Trophoblast cell (in vitro differentiated cells and primary cell): ENCODE measurements around the gene S100A7.

Experiments
- DNase-seq, 2 donors: peaks; one replicate each; pipeline ENCODE4 v3.0.0-alpha.2; 2016
- H2AFZ ChIP-seq: 2 replicates; pipeline ENCODE4 v1.6.1; 2013; ENCODE audit warnings: low read length, moderate library complexity, mild to moderate bottlenecking; ENCODE audit not compliant: insufficient read depth, poor library complexity
- H2AK5ac ChIP-seq: 2 replicates; pipeline ENCODE4 v1.6.1; 2013; ENCODE audit warnings: mild to moderate bottlenecking, low read length
- H2BK120ac ChIP-seq: 2 replicates; pipeline ENCODE4 v1.6.1; 2013; ENCODE audit warnings: low read length, mild to moderate bottlenecking, moderate library complexity; ENCODE audit not compliant: insufficient read depth, poor library complexity
- H2BK12ac ChIP-seq: 2 replicates; pipeline ENCODE4 v1.6.1; 2013; ENCODE audit warnings: mild to moderate bottlenecking, low read length, moderate library complexity
- H2BK5ac ChIP-seq: 2 replicates; pipeline ENCODE4 v1.6.1; 2013; ENCODE audit warnings: low read length, low read depth, moderate library complexity, mild to moderate bottlenecking; ENCODE audit not compliant: poor library complexity
- H3K14ac ChIP-seq: 2 replicates; pipeline ENCODE4 v1.6.1; 2013; ENCODE audit warnings: mild to moderate bottlenecking, low read length
- H3K18ac ChIP-seq: 2 replicates; pipeline ENCODE4 v1.6.1; 2013; ENCODE audit warnings: mild to moderate bottlenecking, low read length
- H3K23ac ChIP-seq: 2 replicates; pipeline ENCODE4 v1.6.1; 2013; ENCODE audit warnings: low read length
- H3K27ac ChIP-seq: 2 replicates; pipeline ENCODE4 v1.5.1; 2013; ENCODE audit warnings: low read depth, mild to moderate bottlenecking, inconsistent platforms, low read length, moderate library complexity
- H3K27me3 ChIP-seq: 2 replicates; pipeline ENCODE4 v1.6.1; 2013; ENCODE audit warnings: inconsistent platforms, mild to moderate bottlenecking, low read length, moderate library complexity; ENCODE audit not compliant: insufficient read depth
- H3K36me3 ChIP-seq, 2 experiments: 1 replicate in 1 of 2; 2 replicates in 1 of 2; pipeline ENCODE4 v1.6.1; 2013; ENCODE audit warnings: low read length in 2 of 2, mild to moderate bottlenecking in 2 of 2, moderate library complexity in 1 of 2; ENCODE audit not compliant: insufficient read depth in 2 of 2, control insufficient read depth in 1 of 2
- H3K4ac ChIP-seq: 2 replicates; pipeline ENCODE4 v1.6.1; 2013; ENCODE audit warnings: low read depth, mild to moderate bottlenecking, low read length, moderate library complexity
- H3K4me1 ChIP-seq, 2 experiments: 1 replicate in 1 of 2; 2 replicates in 1 of 2; pipeline ENCODE4 v1.6.1; 2013; ENCODE audit warnings: low read length in 2 of 2, mild to moderate bottlenecking in 2 of 2, moderate library complexity in 1 of 2; ENCODE audit not compliant: insufficient read depth in 2 of 2, control insufficient read depth in 1 of 2
- H3K4me2 ChIP-seq: 2 replicates; pipeline ENCODE4 v1.6.1; 2013; ENCODE audit warnings: inconsistent platforms, mild to moderate bottlenecking, low read length, moderate library complexity
- H3K4me3 ChIP-seq: 2 replicates; pipeline ENCODE4 v1.5.1; 2013; ENCODE audit warnings: mild to moderate bottlenecking, low read depth, low read length, inconsistent platforms
- H3K79me1 ChIP-seq: one replicate; pipeline ENCODE4 v1.6.1; 2013; ENCODE audit warnings: low read length
- H3K79me2 ChIP-seq: 2 replicates; pipeline ENCODE4 v1.6.1; 2013; ENCODE audit warnings: low read length, mild to moderate bottlenecking; ENCODE audit not compliant: control insufficient read depth, insufficient read depth, poor library complexity
- H3K9ac ChIP-seq: 2 replicates; pipeline ENCODE4 v1.6.1; 2013; ENCODE audit warnings: mild to moderate bottlenecking, low read length
- H3K9me3 ChIP-seq: 2 replicates; pipeline ENCODE4 v1.6.1; 2013; ENCODE audit warnings: low read depth, mild to moderate bottlenecking, control low read depth, inconsistent platforms, low read length; ENCODE audit not compliant: insufficient read depth
- H4K12ac ChIP-seq: 2 replicates; pipeline ENCODE4 v1.6.1; 2013; ENCODE audit warnings: low read depth, mild to moderate bottlenecking, low read length, moderate library complexity
- H4K8ac ChIP-seq: 2 replicates; pipeline ENCODE4 v1.6.1; 2013; ENCODE audit warnings: low read depth, mild to moderate bottlenecking, low read length, moderate library complexity
- H4K91ac ChIP-seq: one replicate; pipeline ENCODE4 v1.6.1; 2013; ENCODE audit warnings: low read depth, mild to moderate bottlenecking, low read length, moderate library complexity
- WGBS: extraction: QIAGEN DNeasy Blood & Tissue Kit; methylation state at CpG from one replicate; pipeline ENCODE4 v1.1.7; 2013; ENCODE audit warnings: missing lambda C conversion rate; ENCODE audit not compliant: insufficient read length, insufficient coverage; ENCODE audit errors: extremely low coverage; 5-methylcytosine and 5-hydroxymethylcytosine counted together

Gene S100A7

GRCh38 chr1:153490272-153491051 is 30.0 kb upstream of the S100A7 start:
- H3K23ac ChIP-seq: no peak overlapping the region
- no CpG with 5 or more reads among the region's 12 CpGs for WGBS
- H3K18ac ChIP-seq: no peak overlapping the region

DNA sequence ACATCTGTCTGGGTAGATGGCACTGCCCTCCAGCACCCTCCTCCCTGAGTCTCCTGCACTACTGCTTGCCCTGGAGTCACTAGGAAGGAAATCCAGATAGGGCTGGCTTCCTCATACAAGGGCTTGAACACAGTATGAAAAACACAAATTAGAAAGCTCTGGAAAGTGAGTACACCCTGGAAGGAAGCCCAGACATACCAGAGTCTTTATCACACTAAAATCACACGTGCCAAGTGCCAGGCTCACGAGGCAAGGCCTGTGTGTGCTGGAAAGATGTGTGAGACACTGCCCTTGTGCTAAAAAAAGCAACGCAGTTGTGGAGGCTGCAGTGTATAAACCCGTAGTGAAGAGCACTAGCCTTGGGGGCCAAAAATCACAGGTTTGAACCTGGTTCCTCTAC is 28.3 kb upstream of the S100A7 start:
- Histone ChIP-seq H4K12ac (no peak overlapping the region), H2AFZ (no peak overlapping the region), H3K4me1 (peaks cover 5 to 11% of the 10 kb centered on the region in 2 experiments), H4K8ac (no peak overlapping the region), H3K79me1 (no peaks in the 10 kb centered on the region), H3K9me3 (no peaks in the 10 kb centered on the region), H2AK5ac (no peak overlapping the region), H3K14ac (no peak overlapping the region), H3K23ac (no peak overlapping the region), H3K79me2 (no peaks in the 10 kb centered on the region), H3K4me3 (no peak overlapping the region), H3K4me2 (no peak overlapping the region), H3K18ac (no peak overlapping the region), H2BK5ac (no peak overlapping the region), H3K36me3 (no peaks in the 10 kb centered on the region), H3K27me3 (no peaks in the 10 kb centered on the region), H3K4ac (no peak overlapping the region), H4K91ac (no peak overlapping the region), H3K9ac (peak overlapping the region; percentile 28), H3K27ac (no peak overlapping the region), H2BK12ac (no peak overlapping the region), H2BK120ac (no peak overlapping the region)
- no CpG with 5 or more reads among the region's 4 CpGs for WGBS
- no peak for DNase-seq

More at GRCh38 chr1:153490272-153491051, 30.0 kb upstream of the S100A7 start:
- Histone ChIP-seq H3K9ac (no peak overlapping the region), H2AK5ac (no peak overlapping the region), H2BK120ac (no peak overlapping the region), H3K4me2 (no peak overlapping the region), H2BK12ac (no peak overlapping the region), H3K79me1 (no peaks in the 10 kb centered on the region), H3K4ac (no peak overlapping the region), H3K14ac (no peak overlapping the region), H2AFZ (no peak overlapping the region), H4K91ac (no peak overlapping the region), H3K4me3 (no peak overlapping the region), H3K36me3 (no peaks in the 10 kb centered on the region), H3K27me3 (no peaks in the 10 kb centered on the region), H3K79me2 (no peaks in the 10 kb centered on the region), H2BK5ac (no peak overlapping the region), H3K4me1 (peaks cover 5 to 12% of the 10 kb centered on the region in 2 experiments), H4K12ac (no peak overlapping the region), H3K9me3 (no peaks in the 10 kb centered on the region), H3K27ac (no peak overlapping the region), H4K8ac (no peak overlapping the region)
- no peak for DNase-seq

- Histone ChIP-seq H3K18ac (no peak overlapping the region), H4K91ac (no peak overlapping the region), H2BK120ac (no peak overlapping the region), H2AFZ (no peak overlapping the region), H3K27me3 (no peaks in the 10 kb centered on the region), H3K14ac (no peak overlapping the region), H2BK5ac (no peak overlapping the region), H2BK12ac (no peak overlapping the region), H4K8ac (no peak overlapping the region), H3K9me3 (no peaks in the 10 kb centered on the region), H3K9ac (no peak overlapping the region), H3K36me3 (no peaks in the 10 kb centered on the region), H3K23ac (no peak overlapping the region), H3K4ac (no peak overlapping the region), H3K4me3 (no peak overlapping the region), H3K4me2 (no peak overlapping the region), H3K79me1 (no peaks in the 10 kb centered on the region), H3K4me1 (peaks cover 4 to 5% of the 10 kb centered on the region in 2 experiments), H3K79me2 (no peaks in the 10 kb centered on the region), H3K27ac (no peak overlapping the region), H4K12ac (no peak overlapping the region), H2AK5ac (no peak overlapping the region)
- no CpG with 5 or more reads among the region's 2 CpGs for WGBS
- DNase-seq: no peak
Observed at GRCh38 chr1:153487707-153488106, 27.3 kb upstream of the S100A7 start.

GRCh38 chr1:153485863-153486262 is 25.4 kb upstream of the S100A7 start:
- no peaks in the 10 kb centered on the region for H3K79me1 ChIP-seq
- H4K8ac ChIP-seq: no peak overlapping the region
- H3K79me2 ChIP-seq: no peaks in the 10 kb centered on the region
- no peak overlapping the region for H2AFZ ChIP-seq
- H3K14ac ChIP-seq: no peak overlapping the region
- H3K4me2 ChIP-seq: no peak overlapping the region
- H3K9ac ChIP-seq: no peak overlapping the region
- H3K27me3 ChIP-seq: no peaks in the 10 kb centered on the region
- no peak for DNase-seq
- H3K36me3 ChIP-seq: no peaks in the 10 kb centered on the region
- no peak overlapping the region for H3K4ac ChIP-seq
- H3K9me3 ChIP-seq: no peaks in the 10 kb centered on the region
- H4K12ac ChIP-seq: no peak overlapping the region
- peaks cover 1 to 5% of the 10 kb centered on the region in 2 experiments for H3K4me1 ChIP-seq
- no peak overlapping the region for H2BK12ac ChIP-seq
- no peak overlapping the region for H2BK5ac ChIP-seq
- no peak overlapping the region for H4K91ac ChIP-seq
- no peak overlapping the region for H2BK120ac ChIP-seq
- no peak overlapping the region for H3K4me3 ChIP-seq
- WGBS: no CpG with 5 or more reads among the region's 2 CpGs
- H3K23ac ChIP-seq: no peak overlapping the region
- no peak overlapping the region for H3K18ac ChIP-seq
- H2AK5ac ChIP-seq: no peak overlapping the region
- H3K27ac ChIP-seq: no peak overlapping the region
